SK-N-SH treated with all-trans-retinoic acid at 6 μM for 48 hours (cell line): ENCODE measurements around the gene LY6G5C.

Source experiments
- ATAC-seq: fragments of 200-7000 bp; cut with Tn5 transposase; 3 replicates; pipeline ENCODE4 v1.9.1; 2020; ENCODE audit warnings: mild to moderate bottlenecking, moderate library complexity
- ARNTL ChIP-seq: fragments of 450-650 bp; formaldehyde crosslinking; IDR thresholded peaks from 2 replicates; pipeline ENCODE4 v1.5.0; 2020; ENCODE audit warnings: low read depth, mild to moderate bottlenecking, moderate library complexity, borderline replicate concordance
- BACH2 ChIP-seq: fragments of 250-450 bp; sonication (Bioruptor Pico); IDR thresholded peaks from 2 replicates; pipeline ENCODE4 v1.9.0; 2021; ENCODE audit warnings: mild to moderate bottlenecking, borderline replicate concordance
- CSDC2 ChIP-seq: fragments of 250-450 bp; sonication (Bioruptor Pico); IDR thresholded peaks from 2 replicates; pipeline ENCODE4 v1.5.0; 2020; ENCODE audit warnings: mild to moderate bottlenecking, moderate library complexity
- GLIS3 ChIP-seq: fragments of 250-450 bp; sonication (Bioruptor Pico); IDR thresholded peaks from 2 replicates; pipeline ENCODE4 v1.5.0; 2020; ENCODE audit warnings: mild to moderate bottlenecking, moderate library complexity
- ISL1 ChIP-seq: fragments of 250-450 bp; sonication (Bioruptor Pico); IDR thresholded peaks from 2 replicates; pipeline ENCODE4 v2.1.2; 2022; ENCODE audit warnings: mild to moderate bottlenecking, moderate library complexity
- OSR1 ChIP-seq: fragments of 250-450 bp; sonication (Bioruptor Pico); IDR thresholded peaks from 2 replicates; pipeline ENCODE4 v1.8.0; 2022; ENCODE audit warnings: moderate library complexity, mild to moderate bottlenecking, inconsistent platforms
- PPARA ChIP-seq: fragments of 250-450 bp; sonication (Bioruptor Pico); IDR thresholded peaks from 2 replicates; pipeline ENCODE4 v1.5.0; 2020; ENCODE audit warnings: mild to moderate bottlenecking, borderline replicate concordance
- RARB ChIP-seq: fragments of 250-450 bp; sonication (Bioruptor Pico); IDR thresholded peaks from 2 replicates; pipeline ENCODE4 v1.8.0; 2021; ENCODE audit warnings: mild to moderate bottlenecking, moderate library complexity
- SNAI2 ChIP-seq: fragments of 250-450 bp; sonication (Bioruptor Pico); IDR thresholded peaks from 2 replicates; pipeline ENCODE4 v1.5.0; 2020; ENCODE audit warnings: mild to moderate bottlenecking, moderate library complexity
- TOX ChIP-seq: fragments of 250-450 bp; sonication (Bioruptor Pico); IDR thresholded peaks from 2 replicates; pipeline ENCODE4 v1.8.0; 2021; ENCODE audit warnings: mild to moderate bottlenecking, moderate library complexity, borderline replicate concordance
- ZC3H10 ChIP-seq: fragments of 250-450 bp; sonication (Bioruptor Pico); IDR thresholded peaks from 2 replicates; pipeline ENCODE4 v1.5.1; 2021; ENCODE audit warnings: mild to moderate bottlenecking, moderate library complexity
- ZFP30 ChIP-seq: fragments of 450-650 bp; formaldehyde crosslinking; IDR thresholded peaks from 2 replicates; pipeline ENCODE4 v1.5.0; 2022; ENCODE audit warnings: mild to moderate bottlenecking, moderate library complexity
- ZNF565 ChIP-seq: fragments of 450-650 bp; formaldehyde crosslinking; conservative IDR thresholded peaks from 2 replicates; pipeline ENCODE4 v1.5.0; 2020; ENCODE audit warnings: low read depth, mild to moderate bottlenecking, moderate library complexity
- ZNF70 ChIP-seq: fragments of 450-650 bp; formaldehyde crosslinking; IDR thresholded peaks from 2 replicates; pipeline ENCODE4 v1.5.0; 2020; ENCODE audit warnings: mild to moderate bottlenecking, moderate library complexity
- ZNF8 ChIP-seq: fragments of 450-650 bp; formaldehyde crosslinking; IDR thresholded peaks from 2 replicates; pipeline ENCODE4 v1.5.0; 2020; ENCODE audit warnings: mild to moderate bottlenecking, moderate library complexity
- TF ChIP-seq, protein P1 (sequence below): fragments of 250-450 bp; sonication (Bioruptor Pico); IDR thresholded peaks from 2 replicates; pipeline ENCODE4 v1.5.0; 2020; ENCODE audit warnings: mild to moderate bottlenecking, moderate library complexity
- TF ChIP-seq, protein P2 (sequence below): fragments of 250-450 bp; sonication (Bioruptor Pico); IDR thresholded peaks from 2 replicates; pipeline ENCODE4 v1.5.1; 2020; ENCODE audit warnings: low read depth, mild to moderate bottlenecking, moderate library complexity
- TF ChIP-seq, protein P3 (sequence below): fragments of 250-450 bp; sonication (Bioruptor Pico); IDR thresholded peaks from 2 replicates; pipeline ENCODE4 v1.8.0; 2020; ENCODE audit warnings: mild to moderate bottlenecking, moderate library complexity, borderline replicate concordance
- TF ChIP-seq, protein P4 (sequence below): fragments of 250-450 bp; sonication (Bioruptor Pico); IDR thresholded peaks from 2 replicates; pipeline ENCODE4 v1.5.1; 2021; ENCODE audit warnings: mild to moderate bottlenecking, moderate library complexity
- TF ChIP-seq, protein P5 (sequence below): fragments of 250-450 bp; sonication (Bioruptor Pico); IDR thresholded peaks from 2 replicates; pipeline ENCODE4 v1.8.0; 2021; ENCODE audit warnings: low read depth, mild to moderate bottlenecking, moderate library complexity, borderline replicate concordance

LY6G5C gene

DNA sequence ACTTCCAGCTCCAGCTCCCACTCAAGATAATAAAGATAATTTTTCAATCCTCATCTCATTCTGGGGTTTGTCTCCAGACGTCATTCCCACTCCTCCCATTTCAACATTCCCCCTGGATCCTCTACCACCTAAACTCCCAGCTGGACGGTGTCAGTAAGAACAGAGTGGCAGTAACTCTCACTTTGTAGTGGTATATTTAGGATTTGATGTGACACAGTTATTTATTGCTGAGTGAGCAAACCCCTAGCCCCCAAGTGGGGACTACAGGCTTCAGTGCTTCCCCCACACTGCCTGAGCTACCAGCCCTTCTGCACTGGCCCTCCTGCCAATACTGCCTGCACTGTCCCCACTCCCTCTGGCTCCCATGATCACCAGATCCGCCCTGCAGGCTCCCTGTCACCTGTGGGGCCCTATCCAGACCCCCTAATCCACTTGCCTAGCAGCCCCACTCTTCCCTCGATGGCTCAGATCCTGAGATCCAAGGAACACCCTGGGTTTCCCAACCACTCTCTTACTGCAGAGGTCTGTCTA is 22.6 kb downstream of the LY6G5C start:
- TF ChIP-seq, protein P1, sequence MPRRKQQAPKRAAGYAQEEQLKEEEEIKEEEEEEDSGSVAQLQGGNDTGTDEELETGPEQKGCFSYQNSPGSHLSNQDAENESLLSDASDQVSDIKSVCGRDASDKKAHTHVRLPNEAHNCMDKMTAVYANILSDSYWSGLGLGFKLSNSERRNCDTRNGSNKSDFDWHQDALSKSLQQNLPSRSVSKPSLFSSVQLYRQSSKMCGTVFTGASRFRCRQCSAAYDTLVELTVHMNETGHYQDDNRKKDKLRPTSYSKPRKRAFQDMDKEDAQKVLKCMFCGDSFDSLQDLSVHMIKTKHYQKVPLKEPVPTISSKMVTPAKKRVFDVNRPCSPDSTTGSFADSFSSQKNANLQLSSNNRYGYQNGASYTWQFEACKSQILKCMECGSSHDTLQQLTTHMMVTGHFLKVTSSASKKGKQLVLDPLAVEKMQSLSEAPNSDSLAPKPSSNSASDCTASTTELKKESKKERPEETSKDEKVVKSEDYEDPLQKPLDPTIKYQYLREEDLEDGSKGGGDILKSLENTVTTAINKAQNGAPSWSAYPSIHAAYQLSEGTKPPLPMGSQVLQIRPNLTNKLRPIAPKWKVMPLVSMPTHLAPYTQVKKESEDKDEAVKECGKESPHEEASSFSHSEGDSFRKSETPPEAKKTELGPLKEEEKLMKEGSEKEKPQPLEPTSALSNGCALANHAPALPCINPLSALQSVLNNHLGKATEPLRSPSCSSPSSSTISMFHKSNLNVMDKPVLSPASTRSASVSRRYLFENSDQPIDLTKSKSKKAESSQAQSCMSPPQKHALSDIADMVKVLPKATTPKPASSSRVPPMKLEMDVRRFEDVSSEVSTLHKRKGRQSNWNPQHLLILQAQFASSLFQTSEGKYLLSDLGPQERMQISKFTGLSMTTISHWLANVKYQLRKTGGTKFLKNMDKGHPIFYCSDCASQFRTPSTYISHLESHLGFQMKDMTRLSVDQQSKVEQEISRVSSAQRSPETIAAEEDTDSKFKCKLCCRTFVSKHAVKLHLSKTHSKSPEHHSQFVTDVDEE (CRISPR knock-in tag) = no peak
- TF ChIP-seq ARNTL (no peak), ZNF70 (CRISPR knock-in tag) (no peak), ZC3H10 (CRISPR knock-in tag) (no peak), BACH2 (CRISPR knock-in tag) (no peak), ZNF8 (CRISPR knock-in tag) (no peak), OSR1 (CRISPR knock-in tag) (no peak), TOX (CRISPR knock-in tag) (no peak), GLIS3 (CRISPR knock-in tag) (no peak), SNAI2 (no peak), ISL1 (CRISPR knock-in tag) (no peak)
- TF ChIP-seq, protein P2, sequence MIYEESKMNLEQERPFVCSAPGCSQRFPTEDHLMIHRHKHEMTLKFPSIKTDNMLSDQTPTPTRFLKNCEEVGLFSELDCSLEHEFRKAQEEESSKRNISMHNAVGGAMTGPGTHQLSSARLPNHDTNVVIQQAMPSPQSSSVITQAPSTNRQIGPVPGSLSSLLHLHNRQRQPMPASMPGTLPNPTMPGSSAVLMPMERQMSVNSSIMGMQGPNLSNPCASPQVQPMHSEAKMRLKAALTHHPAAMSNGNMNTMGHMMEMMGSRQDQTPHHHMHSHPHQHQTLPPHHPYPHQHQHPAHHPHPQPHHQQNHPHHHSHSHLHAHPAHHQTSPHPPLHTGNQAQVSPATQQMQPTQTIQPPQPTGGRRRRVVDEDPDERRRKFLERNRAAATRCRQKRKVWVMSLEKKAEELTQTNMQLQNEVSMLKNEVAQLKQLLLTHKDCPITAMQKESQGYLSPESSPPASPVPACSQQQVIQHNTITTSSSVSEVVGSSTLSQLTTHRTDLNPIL (CRISPR knock-in tag) = no peak
- TF ChIP-seq, protein P3, sequence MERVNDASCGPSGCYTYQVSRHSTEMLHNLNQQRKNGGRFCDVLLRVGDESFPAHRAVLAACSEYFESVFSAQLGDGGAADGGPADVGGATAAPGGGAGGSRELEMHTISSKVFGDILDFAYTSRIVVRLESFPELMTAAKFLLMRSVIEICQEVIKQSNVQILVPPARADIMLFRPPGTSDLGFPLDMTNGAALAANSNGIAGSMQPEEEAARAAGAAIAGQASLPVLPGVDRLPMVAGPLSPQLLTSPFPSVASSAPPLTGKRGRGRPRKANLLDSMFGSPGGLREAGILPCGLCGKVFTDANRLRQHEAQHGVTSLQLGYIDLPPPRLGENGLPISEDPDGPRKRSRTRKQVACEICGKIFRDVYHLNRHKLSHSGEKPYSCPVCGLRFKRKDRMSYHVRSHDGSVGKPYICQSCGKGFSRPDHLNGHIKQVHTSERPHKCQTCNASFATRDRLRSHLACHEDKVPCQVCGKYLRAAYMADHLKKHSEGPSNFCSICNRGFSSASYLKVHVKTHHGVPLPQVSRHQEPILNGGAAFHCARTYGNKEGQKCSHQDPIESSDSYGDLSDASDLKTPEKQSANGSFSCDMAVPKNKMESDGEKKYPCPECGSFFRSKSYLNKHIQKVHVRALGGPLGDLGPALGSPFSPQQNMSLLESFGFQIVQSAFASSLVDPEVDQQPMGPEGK (CRISPR knock-in tag) = no peak
- TF ChIP-seq, protein P4, sequence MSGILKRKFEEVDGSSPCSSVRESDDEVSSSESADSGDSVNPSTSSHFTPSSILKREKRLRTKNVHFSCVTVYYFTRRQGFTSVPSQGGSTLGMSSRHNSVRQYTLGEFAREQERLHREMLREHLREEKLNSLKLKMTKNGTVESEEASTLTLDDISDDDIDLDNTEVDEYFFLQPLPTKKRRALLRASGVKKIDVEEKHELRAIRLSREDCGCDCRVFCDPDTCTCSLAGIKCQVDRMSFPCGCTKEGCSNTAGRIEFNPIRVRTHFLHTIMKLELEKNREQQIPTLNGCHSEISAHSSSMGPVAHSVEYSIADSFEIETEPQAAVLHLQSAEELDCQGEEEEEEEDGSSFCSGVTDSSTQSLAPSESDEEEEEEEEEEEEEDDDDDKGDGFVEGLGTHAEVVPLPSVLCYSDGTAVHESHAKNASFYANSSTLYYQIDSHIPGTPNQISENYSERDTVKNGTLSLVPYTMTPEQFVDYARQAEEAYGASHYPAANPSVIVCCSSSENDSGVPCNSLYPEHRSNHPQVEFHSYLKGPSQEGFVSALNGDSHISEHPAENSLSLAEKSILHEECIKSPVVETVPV (CRISPR knock-in tag) = no peak
- TF ChIP-seq, protein P5, sequence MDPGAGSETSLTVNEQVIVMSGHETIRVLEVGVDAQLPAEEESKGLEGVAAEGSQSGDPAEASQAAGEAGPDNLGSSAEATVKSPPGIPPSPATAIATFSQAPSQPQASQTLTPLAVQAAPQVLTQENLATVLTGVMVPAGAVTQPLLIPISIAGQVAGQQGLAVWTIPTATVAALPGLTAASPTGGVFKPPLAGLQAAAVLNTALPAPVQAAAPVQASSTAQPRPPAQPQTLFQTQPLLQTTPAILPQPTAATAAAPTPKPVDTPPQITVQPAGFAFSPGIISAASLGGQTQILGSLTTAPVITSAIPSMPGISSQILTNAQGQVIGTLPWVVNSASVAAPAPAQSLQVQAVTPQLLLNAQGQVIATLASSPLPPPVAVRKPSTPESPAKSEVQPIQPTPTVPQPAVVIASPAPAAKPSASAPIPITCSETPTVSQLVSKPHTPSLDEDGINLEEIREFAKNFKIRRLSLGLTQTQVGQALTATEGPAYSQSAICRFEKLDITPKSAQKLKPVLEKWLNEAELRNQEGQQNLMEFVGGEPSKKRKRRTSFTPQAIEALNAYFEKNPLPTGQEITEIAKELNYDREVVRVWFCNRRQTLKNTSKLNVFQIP (CRISPR knock-in tag) = no peak
- ATAC-seq = no peak

DNA sequence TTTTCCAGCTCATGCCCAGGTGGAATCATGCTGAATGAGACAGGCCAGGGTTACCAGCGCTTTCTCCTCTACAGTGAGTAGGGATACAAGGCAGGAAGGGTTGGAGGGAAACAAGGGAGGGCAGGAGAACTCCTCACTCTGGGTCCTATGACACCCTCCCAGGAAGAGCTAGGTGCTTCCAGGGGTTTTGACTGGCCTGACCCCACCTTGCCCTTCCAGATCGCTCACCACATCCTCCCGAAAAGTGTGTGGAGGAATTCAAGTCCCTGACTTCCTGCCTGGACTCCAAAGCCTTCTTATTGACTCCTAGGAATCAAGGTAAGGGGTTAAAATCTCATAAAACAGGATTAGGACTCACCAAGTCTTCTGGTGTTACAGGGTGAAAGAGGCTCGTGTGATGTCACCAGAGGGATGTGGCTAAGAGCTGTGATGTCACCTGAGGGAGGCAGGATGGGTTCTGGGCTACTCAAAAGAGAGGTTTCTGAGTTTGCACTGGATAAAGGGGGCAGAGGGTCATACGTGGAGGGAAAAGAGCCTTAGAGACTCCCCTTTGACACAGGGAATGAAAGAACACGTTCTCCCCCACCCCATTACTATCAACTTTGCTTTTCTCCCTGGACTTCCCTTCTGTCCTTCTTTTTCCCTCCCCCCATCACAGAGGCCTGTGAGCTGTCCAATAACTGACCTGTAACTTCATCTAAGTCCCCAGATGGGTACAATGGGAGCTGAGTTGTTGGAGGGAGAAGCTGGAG is 23.3 kb downstream of the LY6G5C start:
- no peak for ATAC-seq
- TF ChIP-seq BACH2 (CRISPR knock-in tag) = no peak
- no peak for TF ChIP-seq OSR1 (CRISPR knock-in tag)
- no peak for TF ChIP-seq ZNF8 (CRISPR knock-in tag)
- TF ChIP-seq, protein P3 (CRISPR knock-in tag) = no peak
- TF ChIP-seq, protein P4 (CRISPR knock-in tag) = no peak
- no peak for TF ChIP-seq ZFP30 (CRISPR knock-in tag)
- no peak for TF ChIP-seq RARB (CRISPR knock-in tag)
- TF ChIP-seq SNAI2 = no peak
- TF ChIP-seq GLIS3 (CRISPR knock-in tag) = no peak
- TF ChIP-seq, protein P5 (CRISPR knock-in tag) = no peak
- no peak for TF ChIP-seq ARNTL
- TF ChIP-seq ISL1 (CRISPR knock-in tag) = no peak
- TF ChIP-seq ZNF565 (CRISPR knock-in tag) = no peak
- TF ChIP-seq PPARA (CRISPR knock-in tag) = no peak
- no peak for TF ChIP-seq CSDC2 (CRISPR knock-in tag)
